ENCODE results near the gene SYT15.

SYT15 gene

GRCh38 chr10:46551701-46552525 is 27.0 kb upstream of the SYT15 start:
- no peak for TF ChIP-seq CTCF (IDR thresholded peaks at IDR 0.05; ENCODE audit: low read depth, low read length)
- H3K4me3 ChIP-seq (ENCODE audit: low read depth, low read length), result no peak overlapping the region

- no peak overlapping the region for H3K4me3 ChIP-seq (ENCODE audit: low read depth, low read length)
- no peak for TF ChIP-seq CTCF (IDR thresholded peaks at IDR 0.05; ENCODE audit: low read depth, low read length)
These were observed 26.2 kb upstream of the SYT15 start for GRCh38 chr10:46552526-46553237.

- TF ChIP-seq CTCF (IDR thresholded peaks at IDR 0.05; ENCODE audit: low read depth, low read length), result no peak
- no peak overlapping the region for H3K4me3 ChIP-seq (ENCODE audit: low read depth, low read length)
These were observed 25.5 kb upstream of the SYT15 start for GRCh38 chr10:46553238-46554049.

- TF ChIP-seq CTCF (IDR thresholded peaks at IDR 0.05; ENCODE audit: low read depth, low read length), result no peak
- H3K4me3 ChIP-seq (ENCODE audit: low read depth, low read length), result no peak overlapping the region
These were observed 24.7 kb upstream of the SYT15 start for GRCh38 chr10:46554166-46554781.

GRCh38 chr10:46555366-46555712 is 23.6 kb upstream of the SYT15 start:
- no peak overlapping the region for H3K4me3 ChIP-seq (ENCODE audit: low read depth, low read length)
- no peak for TF ChIP-seq CTCF (IDR thresholded peaks at IDR 0.05; ENCODE audit: low read depth, low read length)

- H3K4me3 ChIP-seq (ENCODE audit: low read depth, low read length), result peak overlapping the region; percentile 34; the same call in 1 of the 2 replicates
- no peak for TF ChIP-seq CTCF (IDR thresholded peaks at IDR 0.05; ENCODE audit: low read depth, low read length)
These were observed 23.0 kb upstream of the SYT15 start for GRCh38 chr10:46555713-46556514.
